IMR-90 (cell line): Measurements from ENCODE around the gene SPACA6. TPM values are rescaled to one million over a fixed set of nuclear protein-coding genes. Genes with fewer than 3 reads are reported as not detected.
A peak's percentile ranks its signal among the peaks of the same experiment; 100 is the strongest.

Experiments used
- ATAC-seq: fragments of 200-7000 bp; cut with Tn5 transposase; 2 replicates; pipeline ENCODE4 v1.9.1; 2020; ENCODE audit warnings: low read depth, mild to moderate bottlenecking, moderate library complexity
- BruUV-seq: library from RNA; stranded (reverse); fragments of 400-500 nt; replicated peaks from 2 replicates; lab custom pipeline; 2021; lab: Mats Ljungman, UMichigan
- CTCF ChIA-PET: fragments of 300-600 bp; formaldehyde crosslinking; extraction: SDS; loops from one replicate; lab custom pipeline; 2021; ENCODE audit warnings: antibody characterized with exemption; lab: Yijun Ruan, JAX
- POLR2A ChIA-PET: fragments of 300-600 bp; sonication (Branson Sonifier 250); formaldehyde crosslinking; loops from one replicate; lab custom pipeline; 2022; ENCODE audit warnings: antibody characterized with exemption; ENCODE audit not compliant: unreplicated experiment; lab: Charles Lee
- DNase-seq: peaks from one replicate; pipeline ENCODE4 v3.0.0; 2013
- H2AFZ ChIP-seq: replicated peaks from 2 replicates; pipeline ENCODE3; 2013; ENCODE audit warnings: low read length, mild to moderate bottlenecking; ENCODE audit not compliant: poor library complexity
- H2AK5ac ChIP-seq: 2 replicates; pipeline ENCODE4 v1.6.1; 2013; ENCODE audit warnings: low read depth, low read length, inconsistent platforms
- H2AK9ac ChIP-seq: replicated peaks from 2 replicates; pipeline ENCODE3; 2013; ENCODE audit warnings: mild to moderate bottlenecking, low read depth, low read length, moderate library complexity; ENCODE audit not compliant: poor library complexity
- H2BK120ac ChIP-seq: 2 replicates; pipeline ENCODE4 v1.6.1; 2013; ENCODE audit warnings: low read depth, low read length, inconsistent platforms
- H2BK15ac ChIP-seq: 3 replicates; pipeline ENCODE4 v1.6.1; 2013; ENCODE audit warnings: low read depth, low read length, inconsistent platforms
- H2BK20ac ChIP-seq: 2 replicates; pipeline ENCODE4 v1.6.1; 2013; ENCODE audit warnings: low read depth, mild to moderate bottlenecking, inconsistent platforms, low read length, moderate library complexity
- H2BK5ac ChIP-seq: 2 replicates; pipeline ENCODE4 v1.6.1; 2013; ENCODE audit warnings: mild to moderate bottlenecking, low read depth, low read length, inconsistent platforms; ENCODE audit not compliant: poor library complexity, severe bottlenecking
- H3K14ac ChIP-seq: replicated peaks from 2 replicates; pipeline ENCODE4 v1.6.1; 2013; ENCODE audit warnings: low read depth, low read length, inconsistent platforms
- H3K18ac ChIP-seq: 2 replicates; pipeline ENCODE4 v1.6.1; 2013; ENCODE audit warnings: low read depth, low read length, control low read depth
- H3K23ac ChIP-seq: 2 replicates; pipeline ENCODE4 v1.6.1; 2013; ENCODE audit warnings: low read depth, low read length, inconsistent platforms
- H3K27ac ChIP-seq: 2 replicates; pipeline ENCODE4 v1.5.1; 2013; ENCODE audit warnings: mild to moderate bottlenecking, control low read depth, low read length; ENCODE audit not compliant: insufficient read depth
- H3K27me3 ChIP-seq: 2 replicates; pipeline ENCODE4 v1.6.1; 2013; ENCODE audit warnings: low read length; ENCODE audit not compliant: control insufficient read depth, insufficient read depth
- H3K36me3 ChIP-seq: 2 replicates; pipeline ENCODE4 v1.6.1; 2013; ENCODE audit warnings: low read length, mixed read lengths; ENCODE audit not compliant: control insufficient read depth, insufficient read depth
- H3K4ac ChIP-seq: 2 replicates; pipeline ENCODE4 v1.6.1; 2013; ENCODE audit warnings: low read depth, low read length, inconsistent platforms
- H3K4me1 ChIP-seq: 2 replicates; pipeline ENCODE4 v1.6.1; 2013; ENCODE audit warnings: low read length, mixed read lengths; ENCODE audit not compliant: control insufficient read depth, insufficient read depth
- H3K4me2 ChIP-seq: 2 replicates; pipeline ENCODE4 v1.6.1; 2013; ENCODE audit warnings: low read depth, mild to moderate bottlenecking, control low read depth, low read length, moderate library complexity
- H3K4me3 ChIP-seq: 2 replicates; pipeline ENCODE4 v1.5.1; 2013; ENCODE audit warnings: low read depth, mild to moderate bottlenecking, control low read depth, low read length, moderate library complexity; ENCODE audit not compliant: insufficient read depth
- H3K56ac ChIP-seq: 2 replicates; pipeline ENCODE4 v1.6.1; 2013; ENCODE audit warnings: low read length, inconsistent platforms; ENCODE audit not compliant: insufficient read depth; ENCODE audit errors: extremely low read depth
- H3K79me1 ChIP-seq, 2 experiments: 2 replicates each; pipeline ENCODE4 v1.6.1; 2013; ENCODE audit warnings: low read length in 2 of 2, inconsistent platforms in 1 of 2, low read depth in 1 of 2
- H3K9ac ChIP-seq: 2 replicates; pipeline ENCODE4 v1.6.1; 2013; ENCODE audit warnings: low read depth, low read length, control low read depth
- H3K9me1 ChIP-seq: 2 replicates; pipeline ENCODE4 v1.6.1; 2013; ENCODE audit warnings: low read length, inconsistent platforms; ENCODE audit not compliant: insufficient read depth
- H3K9me3 ChIP-seq: 2 replicates; pipeline ENCODE4 v1.6.1; 2013; ENCODE audit warnings: low read length; ENCODE audit not compliant: control insufficient read depth, insufficient read depth
- H4K20me1 ChIP-seq: 2 replicates; pipeline ENCODE4 v1.6.1; 2013; ENCODE audit warnings: low read length, inconsistent platforms; ENCODE audit not compliant: insufficient read depth
- H4K5ac ChIP-seq: 2 replicates; pipeline ENCODE4 v1.6.1; 2013; ENCODE audit warnings: mild to moderate bottlenecking, low read depth, low read length, control low read depth
- H4K8ac ChIP-seq, 2 experiments: 2 replicates each; pipeline ENCODE4 v1.6.1; 2013; ENCODE audit warnings: low read depth in 2 of 2, low read length in 2 of 2, control low read depth in 1 of 2, inconsistent platforms in 1 of 2
- H4K91ac ChIP-seq: 2 replicates; pipeline ENCODE4 v1.6.1; 2013; ENCODE audit warnings: low read depth, low read length, inconsistent platforms; ENCODE audit not compliant: insufficient read depth
- MAFK ChIP-seq: IDR thresholded peaks from 2 replicates; pipeline ENCODE4 v1.6.1; 2012; ENCODE audit warnings: low read depth, low read length, improper control_type of control experiment
- MXI1 ChIP-seq: IDR thresholded peaks from 2 replicates; pipeline ENCODE4 v1.6.1; 2012; ENCODE audit warnings: low read depth, mild to moderate bottlenecking, low read length, moderate library complexity, borderline replicate concordance
- NFE2L2 ChIP-seq: fragments of 150-350 bp; IDR thresholded peaks from 2 replicates; pipeline ENCODE4 v1.6.1; 2016; ENCODE audit warnings: low read depth, mild to moderate bottlenecking, low read length
- POLR2A ChIP-seq: IDR thresholded peaks from 2 replicates; pipeline ENCODE4 v1.6.1; 2012; ENCODE audit warnings: mild to moderate bottlenecking, low read depth, low read length
- RAD21 ChIP-seq: IDR thresholded peaks from 2 replicates; pipeline ENCODE4 v1.6.1; 2012; ENCODE audit warnings: low read length, improper control_type of control experiment
- WGBS, 2 experiments: methylation state at CpG; one replicate each; pipeline versions ENCODE4 v1.1.5 to v1.1.7; 2013; ENCODE audit warnings: missing lambda C conversion rate in 2 of 2; ENCODE audit not compliant: insufficient read length in 1 of 2; ENCODE audit errors: extremely low coverage in 2 of 2; 5-methylcytosine and 5-hydroxymethylcytosine counted together
- dilution Hi-C: fragments of 300-500 bp; cut with HindIII; formaldehyde crosslinking; loops from one replicate; pipeline ENCODE4 v1.14.3; 2018; ENCODE audit warnings: low sequenced_read_pairs; ENCODE audit not compliant: unreplicated experiment
- in situ Hi-C: fragments of 300-500 bp; cut with MboI; formaldehyde crosslinking; loops from 3 replicates; pipeline ENCODE4 v1.14.3; 2019; ENCODE audit warnings: low sequenced_read_pairs, inconsistent platforms, mixed read lengths
- intact Hi-C: fragments of 100-400 bp; cut with micrococcal nuclease; formaldehyde crosslinking; loops from 2 replicates; pipeline ENCODE4 v1.10.0; 2022
- polyA plus RNA-seq, 3 experiments: library from polyadenylated mRNA; depleted of rRNA; stranded (reverse); fragments of >200 nt; gene quantifications; 2 replicates each; pipeline ENCODE4 v1.2.3, GENCODE V29; 2012; ENCODE audit warnings: low replicate concordance in 1 of 3
- total RNA-seq: library from RNA; depleted of rRNA; stranded (reverse); fragments of >200 nt; gene quantifications from 2 replicates; pipeline ENCODE4 v1.2.3, GENCODE V29; 2012

The SPACA6 gene
- total and polyA plus RNA-seq, 2 of the 4 experiments (the other 2 are of a cell fraction), result 1.3 to 13.6 TPM

GRCh38 chr19:51719251-51719988 lies 26.3 kb downstream of the SPACA6 start:
- no peak overlapping the region for H2BK5ac ChIP-seq
- H3K9me3 ChIP-seq, result peaks cover 5% of the 10 kb centered on the region
- H3K23ac ChIP-seq, result no peak overlapping the region
- no peak overlapping the region for H2BK15ac ChIP-seq
- H4K20me1 ChIP-seq, result no peaks in the 10 kb centered on the region
- H3K79me1 ChIP-seq, result no peaks in the 10 kb centered on the region
- BruUV-seq, result no TSS peak
- ChIA-PET POLR2A (no interaction called here), CTCF (no interaction called here)
- no peak overlapping the region for H3K18ac ChIP-seq
- intact Hi-C loops, result no loop called here
- no peak overlapping the region for H3K4me3 ChIP-seq
- DNase-seq, result no peak
- peak overlapping the region; percentile 58 for H2AFZ ChIP-seq
- no peak overlapping the region for H4K5ac ChIP-seq
- H3K4ac ChIP-seq, result no peak overlapping the region
- H3K9me1 ChIP-seq, result no peaks in the 10 kb centered on the region
- H4K91ac ChIP-seq, result no peak overlapping the region
- dilution Hi-C loops, result no loop called here
- H2AK9ac ChIP-seq, result no peak overlapping the region
- no peak overlapping the region for H3K56ac ChIP-seq
- H4K8ac ChIP-seq, result no peak overlapping the region
- WGBS, 2 experiments, result 7% methylated on average over 42 of the region's 83 CpGs; no CpG with 5 or more reads in 1 of the 2 experiments
- no peak overlapping the region for H2BK20ac ChIP-seq
- H3K4me2 ChIP-seq, result peak overlapping the region; percentile 27; the same call in 1 of the 2 replicates
- no peak overlapping the region for H3K9ac ChIP-seq
- peaks cover 51% of the 10 kb centered on the region for H3K27me3 ChIP-seq
- H3K36me3 ChIP-seq, result no peaks in the 10 kb centered on the region
- no peak overlapping the region for H2BK120ac ChIP-seq
- ATAC-seq, result no peak; the same call in 1 of the 2 replicates
- H3K14ac ChIP-seq, result no peak overlapping the region
- in situ Hi-C loops, result no loop called here
- TF ChIP-seq NFE2L2 (no peak), MXI1 (no peak), POLR2A (no peak), MAFK (no peak), RAD21 (no peak)
- no peak overlapping the region for H2AK5ac ChIP-seq
- H3K27ac ChIP-seq, result no peak overlapping the region
- H3K4me1 ChIP-seq, result no peaks in the 10 kb centered on the region; the same call in 1 of the 2 replicates
